Heart right ventricle (tissue), 16 donors: ENCODE data around the gene EFNA1. TPM values are rescaled to one million over a fixed set of nuclear protein-coding genes. Genes with fewer than 3 reads are reported as not detected.

ENCODE experiments used
- ATAC-seq, 8 donors: fragments of 200-7000 bp; cut with Tn5 transposase; one replicate each; pipeline ENCODE4 v1.9.1; 2020; ENCODE audit warnings: mild to moderate bottlenecking in 8 of 8, moderate library complexity in 8 of 8, moderate number of reproducible peaks in 1 of 8
- DNase-seq, 2 donors: peaks; one replicate each; pipeline ENCODE4 v3.0.0-alpha.2; 2020
- H3K27ac ChIP-seq, 10 donors: fragments of 200-600 bp; sonication (generic) in 2 of 10; one replicate each; pipeline versions ENCODE4 v1.5.0 to v1.8.0; 2020 to 2022; ENCODE audit warnings: mild to moderate bottlenecking in 3 of 10
- H3K27me3 ChIP-seq, 7 donors: fragments of 200-600 bp; one replicate each; pipeline ENCODE4 v1.8.0; 2021 to 2022; ENCODE audit warnings: mild to moderate bottlenecking in 2 of 7
- H3K36me3 ChIP-seq, 9 donors: fragments of 200-600 bp; sonication (generic) in 1 of 9; one replicate each; pipeline versions ENCODE4 v1.5.0 to v1.8.0; 2020 to 2022; ENCODE audit warnings: mild to moderate bottlenecking in 2 of 9
- H3K4me1 ChIP-seq, 9 donors: fragments of 200-600 bp; sonication (generic) in 1 of 9; one replicate each; pipeline versions ENCODE4 v1.5.0 to v1.8.0; 2020 to 2022; ENCODE audit warnings: mild to moderate bottlenecking in 4 of 9
- H3K4me3 ChIP-seq, 10 donors: fragments of 200-600 bp; sonication (generic) in 2 of 10; one replicate each; pipeline versions ENCODE4 v1.5.0 to v1.8.0; 2020 to 2022; ENCODE audit warnings: mild to moderate bottlenecking in 7 of 10, moderate library complexity in 2 of 10
- H3K9me3 ChIP-seq, 11 donors: fragments of 200-600 bp in 10 of 11; sonication (generic) in 2 of 11; one replicate each; pipeline versions ENCODE4 v1.5.0 to v1.8.0; 2013 to 2022; ENCODE audit warnings: mild to moderate bottlenecking in 2 of 11, control low read depth in 1 of 11, moderate library complexity in 1 of 11
- WGBS, 2 donors: extraction: QIAGEN DNeasy Blood & Tissue Kit; methylation state at CpG; one replicate each; pipeline ENCODE4 v1.1.7; 2013; ENCODE audit warnings: inconsistent platforms in 1 of 2; 5-methylcytosine and 5-hydroxymethylcytosine counted together
- intact Hi-C, 10 donors: fragments of 100-400 bp; cut with DNase I; formaldehyde crosslinking; loops; one replicate each; pipeline versions ENCODE4 v1.11.1 to v1.14.2; 2022
- polyA plus RNA-seq, 2 donors: library from polyadenylated mRNA; stranded (reverse); fragments of 200-250 nt; gene quantifications; one replicate each; pipeline ENCODE4 v1.2.3, GENCODE V29; 2013
- total RNA-seq, 10 donors: library from RNA; stranded (reverse); fragmentation: NEBNext Ultra II Directional in 3 of 10; extraction: Animal tissue kit (Norgen Biotek cat#: 25700) in 3 of 10; gene quantifications; one replicate each; pipeline versions ENCODE4 v1.2.1 to v1.2.4, GENCODE V29; 2021 to 2023
- TF ChIP-seq, protein P1 (sequence below), 9 donors: fragments of 200-600 bp; sonication (generic) in 2 of 9; IDR thresholded peaks; one replicate each; pipeline versions ENCODE4 v1.5.0 to v1.8.0; 2021 to 2022; ENCODE audit warnings: antibody characterized with exemption in 9 of 9, mild to moderate bottlenecking in 5 of 9, moderate library complexity in 1 of 9
- donor health status: Arrhythmogenic right ventricular cardiomyopathy.
- donor health status: ischemic (EF 13 %, LVEDD 7.1; RV severe dilation, severe dysfunction).
- donor health status: healthy with polysubstance abuse.
- donor health status: DM: no; HTN: yes; CAD: no.
- donor health status: DM: no; HTN: no; CAD: no.
- donor health status: ischemic (EF 25% LVEDD 6.9; RV normal size, moderate dysfunction).
- donor health status: ischemic (EF 25% LVEDD 5.7; RV mildly dilated, moderate dysfunction).
- donor health status: healthy.
- donor health status: DM: yes; HTN: yes; CAD: no.
- donor health status: Ischemic cardiomyopathy.
- donor health status: ischemic (EF 35%, LVEDD 5.7; RV mildly dilated, moderate dysfunction).
- donor health status: nonischemic (EF 11% LVEDD 7.7; RV severe dilation, severe dysfunction).
- donor health status: DM: yes; HTN: yes; CAD: no.
- donor health status: PGD.
- donor health status: ischemic (EF 29% LVEDD 5.4; RV normal size, mild dysfunction).
- donor health status: nonischemic (EF 23%, LVEDD 6.1; RV moderate dilation, normal function).

Gene EFNA1
- total and polyA plus RNA-seq, 12 donors: 28.9 to 104 (median 37.2) TPM

GRCh38 chr1:155079487-155080311 lies 48.0 kb upstream of the EFNA1 start:
- Histone ChIP-seq H3K27ac (no peak overlapping the region), H3K4me3 (peak overlapping the region in 8 of 10 donors; percentile 28 to 58 (median 49)), H3K36me3 (no peaks in the 10 kb centered on the region), H3K27me3 (peaks cover 39 to 67% (median 53%) of the 10 kb centered on the region in 7 donors), H3K4me1 (peaks cover 29 to 61% (median 49%) of the 10 kb centered on the region in 9 donors), H3K9me3 (no peaks in the 10 kb centered on the region)
- intact Hi-C loops: loop anchor here in 2 of 10 donors (5.0 to 10.0 kb wide), 2 partner anchors 32 to 525 kb away; partner anchors contain the start of gene UBE2Q1 (in 1 of the 2)
- TF ChIP-seq, protein P1, sequence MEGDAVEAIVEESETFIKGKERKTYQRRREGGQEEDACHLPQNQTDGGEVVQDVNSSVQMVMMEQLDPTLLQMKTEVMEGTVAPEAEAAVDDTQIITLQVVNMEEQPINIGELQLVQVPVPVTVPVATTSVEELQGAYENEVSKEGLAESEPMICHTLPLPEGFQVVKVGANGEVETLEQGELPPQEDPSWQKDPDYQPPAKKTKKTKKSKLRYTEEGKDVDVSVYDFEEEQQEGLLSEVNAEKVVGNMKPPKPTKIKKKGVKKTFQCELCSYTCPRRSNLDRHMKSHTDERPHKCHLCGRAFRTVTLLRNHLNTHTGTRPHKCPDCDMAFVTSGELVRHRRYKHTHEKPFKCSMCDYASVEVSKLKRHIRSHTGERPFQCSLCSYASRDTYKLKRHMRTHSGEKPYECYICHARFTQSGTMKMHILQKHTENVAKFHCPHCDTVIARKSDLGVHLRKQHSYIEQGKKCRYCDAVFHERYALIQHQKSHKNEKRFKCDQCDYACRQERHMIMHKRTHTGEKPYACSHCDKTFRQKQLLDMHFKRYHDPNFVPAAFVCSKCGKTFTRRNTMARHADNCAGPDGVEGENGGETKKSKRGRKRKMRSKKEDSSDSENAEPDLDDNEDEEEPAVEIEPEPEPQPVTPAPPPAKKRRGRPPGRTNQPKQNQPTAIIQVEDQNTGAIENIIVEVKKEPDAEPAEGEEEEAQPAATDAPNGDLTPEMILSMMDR (IDR thresholded peaks at IDR 0.05): no peak
- WGBS, 2 donors: 1% methylated on average over 57 to 67 of the region's 67 CpGs
- DNase-seq (peak in 1 of 2 donors; percentile 18), ATAC-seq (no peak)

DNA sequence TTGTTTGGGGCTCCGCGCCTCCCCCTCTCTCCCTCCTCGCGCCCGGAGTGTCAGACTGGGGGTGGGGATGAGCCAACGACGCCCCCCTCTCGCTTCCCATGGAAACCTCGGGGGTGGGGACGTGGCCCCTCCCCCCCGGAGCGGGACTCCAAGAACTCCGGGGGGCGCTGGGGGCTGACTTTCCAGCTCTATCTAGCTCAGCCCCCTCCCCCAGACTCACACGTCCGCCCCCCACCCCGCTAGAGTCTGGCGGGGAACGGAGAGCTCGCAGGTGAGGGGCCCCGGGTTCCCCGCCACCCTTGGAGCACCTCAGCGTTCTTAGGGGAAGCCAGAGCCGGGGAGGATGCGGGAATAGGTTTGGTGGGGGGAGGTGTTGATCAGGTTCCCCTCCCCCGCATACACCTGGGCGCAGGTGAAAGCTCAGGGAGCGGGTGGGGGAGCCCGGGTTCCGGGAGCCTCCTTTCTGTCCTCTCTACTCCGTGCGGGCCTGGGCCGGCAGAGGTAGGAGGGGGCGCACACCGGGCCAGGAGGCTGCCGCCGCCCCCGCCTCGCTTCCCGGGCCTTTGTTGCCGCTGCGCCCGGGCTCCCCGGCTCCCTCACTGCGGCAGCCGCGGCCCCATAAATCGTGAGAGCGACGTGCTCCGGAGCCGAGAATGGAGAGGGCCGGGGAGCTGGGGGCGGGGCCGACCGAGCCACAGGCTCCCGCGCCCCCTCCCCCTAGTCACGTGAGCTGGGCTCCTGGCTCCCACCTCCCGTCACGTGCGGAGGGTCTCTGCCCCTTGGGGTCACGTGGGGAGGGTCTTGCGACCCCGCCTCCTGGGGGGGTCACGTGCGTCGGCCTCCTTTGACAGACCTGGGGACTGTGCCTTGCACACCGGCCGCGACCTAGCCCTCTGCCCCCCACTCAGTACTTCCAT lies 47.1 kb upstream of the EFNA1 start:
- H3K27me3 ChIP-seq: peaks cover 39 to 67% (median 53%) of the 10 kb centered on the region in 7 donors
- TF ChIP-seq, protein P1 (IDR thresholded peaks at IDR 0.05): no peak
- peak in 1 of 2 donors; percentile 19 for DNase-seq
- H3K4me3 ChIP-seq: peak overlapping the region; percentile 2 to 58 (median 33)
- intact Hi-C loops: loop anchor here in 2 of 10 donors (5.0 to 10.0 kb wide), 2 partner anchors 33 to 526 kb away; partner anchors contain the start of gene UBE2Q1 (in 1 of the 2)
- WGBS, 2 donors: 1% methylated on average over 55 to 71 of the region's 71 CpGs
- H3K4me1 ChIP-seq: peaks cover 30 to 65% (median 51%) of the 10 kb centered on the region in 9 donors
- no peak for ATAC-seq
- no peaks in the 10 kb centered on the region for H3K36me3 ChIP-seq
- no peak overlapping the region for H3K27ac ChIP-seq
- H3K9me3 ChIP-seq: no peaks in the 10 kb centered on the region

GRCh38 chr1:155081472-155082300 lies 46.0 kb upstream of the EFNA1 start:
- H3K9me3 ChIP-seq: no peaks in the 10 kb centered on the region
- intact Hi-C loops: loop anchor here in 2 of 10 donors (5.0 to 10.0 kb wide), 2 partner anchors 34 to 527 kb away; partner anchors contain the start of gene UBE2Q1 (in 1 of the 2)
- TF ChIP-seq, protein P1 (IDR thresholded peaks at IDR 0.05): no peak
- H3K27ac ChIP-seq: no peak overlapping the region
- no peak for ATAC-seq
- H3K4me1 ChIP-seq: peaks cover 33 to 77% (median 60%) of the 10 kb centered on the region in 9 donors
- peaks cover 39 to 67% (median 53%) of the 10 kb centered on the region in 7 donors for H3K27me3 ChIP-seq
- DNase-seq: peak in 1 of 2 donors; percentile 23
- peak overlapping the region in 7 of 10 donors; percentile 4 to 58 (median 25) for H3K4me3 ChIP-seq
- no peaks in the 10 kb centered on the region for H3K36me3 ChIP-seq
- 2 to 3% methylated on average over 68 of the region's 68 CpGs for WGBS, 2 donors
